ENCODE results near the gene IRAK1. TPM values are rescaled to one million over a fixed set of nuclear protein-coding genes. Genes with fewer than 3 reads are reported as not detected.

The IRAK1 gene
- total and polyA plus RNA-seq, 2 of the 8 experiments (the other 6 are each of a cell fraction or from before 2014, with no cell fraction given) = 26.6 to 41.7 TPM

DNA sequence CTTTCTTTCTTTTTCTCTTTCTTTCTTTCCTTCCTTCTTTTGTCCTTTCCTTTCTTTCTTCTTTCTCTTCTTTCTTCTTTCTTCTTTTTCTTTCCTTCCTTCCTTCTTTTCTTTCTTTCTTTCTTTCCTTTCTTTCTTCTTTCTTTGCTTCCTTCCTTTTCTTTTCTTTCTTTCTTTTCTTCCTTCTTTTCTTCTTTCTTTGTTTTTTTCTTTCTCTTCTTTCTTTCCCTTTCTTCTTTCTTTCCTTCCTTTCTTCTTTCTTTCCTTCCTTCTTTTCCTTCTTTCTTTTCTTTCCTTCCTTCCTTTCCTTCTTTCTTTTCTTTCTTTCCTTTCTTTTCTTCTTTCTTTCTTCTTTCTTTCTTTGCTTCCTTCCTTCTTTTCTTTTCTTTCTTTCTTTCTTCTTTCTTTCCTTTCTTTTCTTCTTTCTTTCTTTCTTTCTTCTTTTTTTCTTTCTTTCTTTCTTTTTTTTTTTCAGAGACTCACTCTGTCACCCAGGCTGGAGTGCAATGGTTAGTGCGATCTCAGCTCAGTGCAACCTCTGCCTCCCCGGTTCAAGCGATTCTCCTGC lies 28.6 kb downstream of the IRAK1 start (continued):
- TF ChIP-seq, protein P1, sequence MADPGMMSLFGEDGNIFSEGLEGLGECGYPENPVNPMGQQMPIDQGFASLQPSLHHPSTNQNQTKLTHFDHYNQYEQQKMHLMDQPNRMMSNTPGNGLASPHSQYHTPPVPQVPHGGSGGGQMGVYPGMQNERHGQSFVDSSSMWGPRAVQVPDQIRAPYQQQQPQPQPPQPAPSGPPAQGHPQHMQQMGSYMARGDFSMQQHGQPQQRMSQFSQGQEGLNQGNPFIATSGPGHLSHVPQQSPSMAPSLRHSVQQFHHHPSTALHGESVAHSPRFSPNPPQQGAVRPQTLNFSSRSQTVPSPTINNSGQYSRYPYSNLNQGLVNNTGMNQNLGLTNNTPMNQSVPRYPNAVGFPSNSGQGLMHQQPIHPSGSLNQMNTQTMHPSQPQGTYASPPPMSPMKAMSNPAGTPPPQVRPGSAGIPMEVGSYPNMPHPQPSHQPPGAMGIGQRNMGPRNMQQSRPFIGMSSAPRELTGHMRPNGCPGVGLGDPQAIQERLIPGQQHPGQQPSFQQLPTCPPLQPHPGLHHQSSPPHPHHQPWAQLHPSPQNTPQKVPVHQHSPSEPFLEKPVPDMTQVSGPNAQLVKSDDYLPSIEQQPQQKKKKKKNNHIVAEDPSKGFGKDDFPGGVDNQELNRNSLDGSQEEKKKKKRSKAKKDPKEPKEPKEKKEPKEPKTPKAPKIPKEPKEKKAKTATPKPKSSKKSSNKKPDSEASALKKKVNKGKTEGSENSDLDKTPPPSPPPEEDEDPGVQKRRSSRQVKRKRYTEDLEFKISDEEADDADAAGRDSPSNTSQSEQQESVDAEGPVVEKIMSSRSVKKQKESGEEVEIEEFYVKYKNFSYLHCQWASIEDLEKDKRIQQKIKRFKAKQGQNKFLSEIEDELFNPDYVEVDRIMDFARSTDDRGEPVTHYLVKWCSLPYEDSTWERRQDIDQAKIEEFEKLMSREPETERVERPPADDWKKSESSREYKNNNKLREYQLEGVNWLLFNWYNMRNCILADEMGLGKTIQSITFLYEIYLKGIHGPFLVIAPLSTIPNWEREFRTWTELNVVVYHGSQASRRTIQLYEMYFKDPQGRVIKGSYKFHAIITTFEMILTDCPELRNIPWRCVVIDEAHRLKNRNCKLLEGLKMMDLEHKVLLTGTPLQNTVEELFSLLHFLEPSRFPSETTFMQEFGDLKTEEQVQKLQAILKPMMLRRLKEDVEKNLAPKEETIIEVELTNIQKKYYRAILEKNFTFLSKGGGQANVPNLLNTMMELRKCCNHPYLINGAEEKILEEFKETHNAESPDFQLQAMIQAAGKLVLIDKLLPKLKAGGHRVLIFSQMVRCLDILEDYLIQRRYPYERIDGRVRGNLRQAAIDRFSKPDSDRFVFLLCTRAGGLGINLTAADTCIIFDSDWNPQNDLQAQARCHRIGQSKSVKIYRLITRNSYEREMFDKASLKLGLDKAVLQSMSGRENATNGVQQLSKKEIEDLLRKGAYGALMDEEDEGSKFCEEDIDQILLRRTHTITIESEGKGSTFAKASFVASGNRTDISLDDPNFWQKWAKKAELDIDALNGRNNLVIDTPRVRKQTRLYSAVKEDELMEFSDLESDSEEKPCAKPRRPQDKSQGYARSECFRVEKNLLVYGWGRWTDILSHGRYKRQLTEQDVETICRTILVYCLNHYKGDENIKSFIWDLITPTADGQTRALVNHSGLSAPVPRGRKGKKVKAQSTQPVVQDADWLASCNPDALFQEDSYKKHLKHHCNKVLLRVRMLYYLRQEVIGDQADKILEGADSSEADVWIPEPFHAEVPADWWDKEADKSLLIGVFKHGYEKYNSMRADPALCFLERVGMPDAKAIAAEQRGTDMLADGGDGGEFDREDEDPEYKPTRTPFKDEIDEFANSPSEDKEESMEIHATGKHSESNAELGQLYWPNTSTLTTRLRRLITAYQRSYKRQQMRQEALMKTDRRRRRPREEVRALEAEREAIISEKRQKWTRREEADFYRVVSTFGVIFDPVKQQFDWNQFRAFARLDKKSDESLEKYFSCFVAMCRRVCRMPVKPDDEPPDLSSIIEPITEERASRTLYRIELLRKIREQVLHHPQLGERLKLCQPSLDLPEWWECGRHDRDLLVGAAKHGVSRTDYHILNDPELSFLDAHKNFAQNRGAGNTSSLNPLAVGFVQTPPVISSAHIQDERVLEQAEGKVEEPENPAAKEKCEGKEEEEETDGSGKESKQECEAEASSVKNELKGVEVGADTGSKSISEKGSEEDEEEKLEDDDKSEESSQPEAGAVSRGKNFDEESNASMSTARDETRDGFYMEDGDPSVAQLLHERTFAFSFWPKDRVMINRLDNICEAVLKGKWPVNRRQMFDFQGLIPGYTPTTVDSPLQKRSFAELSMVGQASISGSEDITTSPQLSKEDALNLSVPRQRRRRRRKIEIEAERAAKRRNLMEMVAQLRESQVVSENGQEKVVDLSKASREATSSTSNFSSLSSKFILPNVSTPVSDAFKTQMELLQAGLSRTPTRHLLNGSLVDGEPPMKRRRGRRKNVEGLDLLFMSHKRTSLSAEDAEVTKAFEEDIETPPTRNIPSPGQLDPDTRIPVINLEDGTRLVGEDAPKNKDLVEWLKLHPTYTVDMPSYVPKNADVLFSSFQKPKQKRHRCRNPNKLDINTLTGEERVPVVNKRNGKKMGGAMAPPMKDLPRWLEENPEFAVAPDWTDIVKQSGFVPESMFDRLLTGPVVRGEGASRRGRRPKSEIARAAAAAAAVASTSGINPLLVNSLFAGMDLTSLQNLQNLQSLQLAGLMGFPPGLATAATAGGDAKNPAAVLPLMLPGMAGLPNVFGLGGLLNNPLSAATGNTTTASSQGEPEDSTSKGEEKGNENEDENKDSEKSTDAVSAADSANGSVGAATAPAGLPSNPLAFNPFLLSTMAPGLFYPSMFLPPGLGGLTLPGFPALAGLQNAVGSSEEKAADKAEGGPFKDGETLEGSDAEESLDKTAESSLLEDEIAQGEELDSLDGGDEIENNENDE (IDR thresholded peaks at IDR 0.05; ENCODE audit: insufficient replicate concordance, low read length) = no peak
- no peak for TF ChIP-seq GTF2F1 (IDR thresholded peaks at IDR 0.05; ENCODE audit: borderline replicate concordance, low read depth, low read length)
- no peak for TF ChIP-seq JUN (IDR thresholded peaks at IDR 0.05; ENCODE audit: low read depth, low read length)
- TF ChIP-seq POU5F1 (IDR thresholded peaks at IDR 0.05; ENCODE audit: low read depth, low read length) = no peak
- TF ChIP-seq NRF1 (IDR thresholded peaks at IDR 0.05; ENCODE audit: low read depth, low read length) = no peak
- TF ChIP-seq RBBP5 (IDR thresholded peaks at IDR 0.05; ENCODE audit: borderline replicate concordance, low read depth, low read length) = no peak
- no peak for TF ChIP-seq RXRA (IDR thresholded peaks at IDR 0.05; ENCODE audit: insufficient read depth, low read depth, low read length)
- no peak for TF ChIP-seq JUND (IDR thresholded peaks at IDR 0.05; ENCODE audit: low read length)
- TF ChIP-seq SP4 (IDR thresholded peaks at IDR 0.05; ENCODE audit: low read length) = no peak
- TF ChIP-seq BACH1 (IDR thresholded peaks at IDR 0.05; ENCODE audit: low read length) = no peak
- TF ChIP-seq POLR2A (IDR thresholded peaks at IDR 0.05; ENCODE audit: control extremely low read depth in 1 of 2, low read depth in 2 of 2, low read length in 2 of 2) = no peak
- TF ChIP-seq SP1 (IDR thresholded peaks at IDR 0.05; ENCODE audit: low read depth, low read length) = no peak
- TF ChIP-seq TEAD4 (IDR thresholded peaks at IDR 0.05; ENCODE audit: low read depth, low read length) = no peak
